NCI-H2029 treated with DMSO at 0.1 percent for 48 hours (cell line): ENCODE data around the gene STX3.
"Not testable (repeated sequence)": the region's sequence is repeated elsewhere in the genome, so short reads cannot be mapped to it uniquely, and the experiment has no call there.

Source experiments
- DNase-seq: peaks from one replicate; lab custom pipeline; 2025; lab: John Stamatoyannopoulos, UW

Gene STX3

DNA sequence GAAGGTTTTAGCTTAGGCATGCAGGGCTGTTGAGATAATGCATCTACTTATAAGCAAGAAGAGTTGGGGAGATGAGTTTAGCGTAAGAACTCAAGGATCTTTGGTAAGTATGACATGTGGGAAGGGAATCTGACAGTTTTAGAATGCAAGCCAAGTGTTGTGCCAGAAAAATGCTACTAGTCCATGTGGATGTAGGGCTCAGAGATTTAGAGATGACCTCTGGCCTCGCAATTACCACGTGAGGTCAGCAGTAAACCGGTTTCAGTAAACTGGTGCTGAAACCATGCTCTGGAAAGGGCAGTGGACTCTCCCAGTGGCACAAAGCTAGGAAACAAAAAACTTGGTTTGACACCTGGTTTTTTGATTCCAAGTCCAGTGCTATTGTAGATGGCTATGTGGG lies 36.5 kb downstream of the STX3 start:
- DNase-seq: no peak

DNA sequence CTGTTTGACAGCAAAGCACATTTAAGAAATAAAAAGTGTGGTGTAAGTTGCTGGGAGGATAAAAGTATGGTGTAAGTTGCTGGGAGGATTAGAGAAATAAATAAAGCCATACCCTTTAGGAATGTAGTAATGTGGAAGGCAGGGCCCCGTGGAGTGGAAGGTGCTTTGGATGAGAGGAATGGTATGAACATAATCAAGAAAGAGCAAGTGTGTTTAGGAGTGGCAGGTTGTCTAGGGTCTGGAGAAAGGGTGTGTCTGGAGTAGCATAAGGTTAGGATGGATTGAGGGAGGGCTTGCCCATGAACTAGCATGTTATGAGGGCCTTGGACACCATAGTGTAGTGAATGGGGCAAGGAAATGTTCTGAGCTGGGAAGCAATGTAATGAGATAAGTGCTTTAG lies 37.3 kb downstream of the STX3 start:
- DNase-seq: no peak

DNA sequence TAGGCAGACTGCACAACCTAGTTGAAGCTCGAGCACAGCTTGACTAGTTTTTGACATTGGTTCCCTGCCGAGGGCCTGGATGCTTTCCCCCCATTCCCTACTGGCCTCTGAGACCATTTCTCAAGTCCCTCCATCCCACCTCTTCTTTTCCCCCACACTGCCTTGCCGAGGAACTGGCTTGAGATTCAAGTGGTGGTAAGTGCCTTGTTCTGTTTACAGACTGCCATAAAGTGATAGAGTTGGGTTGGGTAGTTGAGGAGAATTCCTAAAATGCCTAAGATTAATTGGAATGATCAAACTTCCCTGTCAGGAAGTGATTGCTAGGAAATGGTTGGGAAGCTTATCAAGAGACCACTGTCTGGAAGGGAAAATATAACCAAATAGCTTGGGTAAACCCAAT lies 39.2 kb downstream of the STX3 start:
- DNase-seq: no peak

DNA sequence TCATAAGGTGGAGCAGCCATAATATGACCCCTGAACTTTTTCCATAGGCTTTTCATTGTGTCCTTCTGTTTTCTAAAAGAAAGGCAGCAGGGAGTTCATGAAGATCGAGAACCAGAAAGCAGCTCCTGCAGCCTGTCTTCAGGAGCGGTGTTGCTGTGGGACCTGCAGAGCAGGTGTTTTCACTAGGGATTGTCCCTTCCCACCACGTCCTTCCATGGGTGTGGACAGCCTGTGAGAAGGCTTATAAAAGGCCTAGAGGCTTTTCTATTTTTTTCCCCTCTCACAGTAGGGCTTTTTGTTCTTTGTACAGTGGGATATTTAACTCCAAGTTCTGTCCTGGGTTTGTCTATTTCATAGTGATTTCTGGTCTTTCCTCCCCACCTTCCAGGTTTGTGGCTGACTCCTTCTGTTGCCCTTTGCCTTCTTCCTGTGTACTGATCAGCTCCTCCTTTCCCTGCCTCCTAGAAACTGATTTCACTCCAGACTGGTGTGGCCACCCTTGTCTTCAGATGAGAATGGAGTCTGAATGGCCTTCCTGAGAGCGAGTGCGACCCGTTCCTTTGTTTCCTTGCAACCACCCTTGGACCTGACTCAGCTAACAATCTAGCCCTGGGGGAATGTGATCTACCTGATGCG lies 45.3 kb downstream of the STX3 start:
- no peak for DNase-seq

GRCh38 chr11:59801160-59801706 lies 46.1 kb downstream of the STX3 start:
- no peak for DNase-seq

DNA sequence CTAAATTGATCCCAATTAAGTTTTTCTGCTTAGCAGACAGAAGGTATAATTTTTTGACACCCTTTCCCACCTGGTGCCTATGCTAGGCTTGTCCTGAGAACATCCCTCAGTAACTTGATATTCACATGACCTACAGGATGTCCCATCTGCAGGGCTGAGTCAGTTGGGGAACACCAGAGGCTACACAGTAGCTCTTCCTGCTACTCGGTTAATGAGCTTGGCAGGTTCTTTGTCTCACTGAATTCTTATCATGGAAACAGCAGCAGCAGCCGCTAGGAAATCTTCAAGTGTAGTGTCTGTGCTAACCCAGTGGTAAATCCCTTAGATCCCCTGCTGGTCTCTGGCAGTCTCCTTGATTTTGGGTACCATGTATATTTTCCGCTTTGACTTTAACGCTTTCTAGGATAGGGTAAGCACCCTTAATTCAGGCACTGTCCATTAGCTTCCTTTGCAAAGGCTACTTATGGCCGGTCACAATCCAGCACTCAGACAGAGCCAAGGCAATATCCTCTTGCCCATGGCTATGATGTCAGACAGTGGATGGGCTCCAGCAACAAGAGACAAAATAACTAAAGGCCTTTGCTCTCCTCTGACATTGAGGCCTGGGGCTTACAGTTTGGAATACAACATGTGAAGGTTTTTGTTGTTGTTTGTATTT lies 46.9 kb downstream of the STX3 start:
- no peak for DNase-seq

GRCh38 chr11:59802639-59803176 lies 47.5 kb downstream of the STX3 start:
- DNase-seq: peak; percentile 41

GRCh38 chr11:59804061-59804460 lies 48.9 kb downstream of the STX3 start:
- DNase-seq: no peak

DNA sequence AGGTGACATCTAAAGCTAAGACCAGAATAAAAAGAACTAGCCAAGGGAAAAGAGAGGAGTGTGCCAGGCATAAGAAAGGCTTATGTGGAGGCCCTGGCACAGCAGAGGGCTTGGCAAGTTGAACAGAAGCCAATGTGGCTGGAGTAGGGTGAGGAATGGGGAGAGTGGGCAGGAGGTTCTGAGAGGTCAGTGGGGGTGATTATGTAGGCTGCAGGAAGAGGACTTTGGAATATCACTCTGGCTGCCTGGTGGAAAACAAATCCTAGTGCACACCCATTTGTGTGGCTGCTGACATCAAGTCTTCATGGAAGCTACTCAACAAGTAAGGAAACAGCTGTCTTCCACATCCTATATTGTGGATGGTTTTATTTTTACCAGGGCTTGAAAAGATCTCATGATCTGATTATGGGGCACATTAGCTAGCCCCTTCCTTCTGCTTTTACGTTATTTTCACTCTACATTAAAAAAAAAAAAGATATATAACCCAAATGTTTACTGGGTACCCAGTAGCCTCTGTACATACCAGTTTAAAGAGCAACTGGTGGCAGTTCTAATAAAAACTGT lies 52.0 kb downstream of the STX3 start:
- no peak for DNase-seq

GRCh38 chr11:59810189-59810910 lies 55.2 kb downstream of the STX3 start, which contains the start of gene MRPL16:
MRPL16 (minus strand) TSS chr11:59810778; CDS start chr11:59810658, 120 bp downstream.
- peak; percentile 78 for DNase-seq

GRCh38 chr11:59810911-59811259 lies 55.7 kb downstream of the STX3 start:
- DNase-seq: no peak

DNA sequence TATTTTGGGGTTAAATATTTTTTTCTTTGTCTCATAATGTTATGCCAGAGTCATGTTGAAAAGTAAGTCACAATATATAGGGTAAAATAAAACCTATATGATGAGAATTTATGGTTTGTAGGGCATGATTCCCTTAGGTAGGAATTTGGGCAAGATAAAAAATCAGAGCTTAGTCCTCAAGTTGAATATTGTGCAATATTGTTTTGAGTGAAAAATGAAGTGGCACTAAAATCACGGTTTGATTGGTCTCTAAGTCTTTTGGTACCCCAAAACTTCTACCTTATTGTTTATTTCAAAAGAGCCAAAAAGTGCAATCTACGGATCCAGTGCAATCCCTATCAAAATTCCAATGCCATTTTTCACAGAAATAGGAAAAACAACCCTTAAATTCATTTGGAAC lies 57.0 kb downstream of the STX3 start:
- DNase-seq: no peak

DNA sequence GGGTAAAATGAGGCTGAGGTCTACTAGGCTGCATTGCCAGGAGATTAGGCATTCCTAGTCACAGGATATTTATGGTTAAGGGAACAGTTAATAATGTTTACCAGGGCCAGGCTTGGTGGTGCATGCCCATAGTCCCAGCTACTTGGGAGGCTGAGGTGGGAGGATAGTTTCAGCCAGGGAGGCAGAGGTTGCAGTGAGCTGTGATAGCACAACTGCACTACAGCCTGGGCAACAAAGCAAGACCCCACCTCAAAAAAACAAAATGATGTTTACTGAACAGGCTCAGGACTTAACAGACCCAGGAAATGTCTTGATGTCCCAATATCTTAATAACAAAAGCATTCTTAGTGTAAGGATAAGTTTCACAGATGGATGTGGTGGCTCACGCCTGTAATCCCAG lies 58.2 kb downstream of the STX3 start:
- no peak for DNase-seq

DNA sequence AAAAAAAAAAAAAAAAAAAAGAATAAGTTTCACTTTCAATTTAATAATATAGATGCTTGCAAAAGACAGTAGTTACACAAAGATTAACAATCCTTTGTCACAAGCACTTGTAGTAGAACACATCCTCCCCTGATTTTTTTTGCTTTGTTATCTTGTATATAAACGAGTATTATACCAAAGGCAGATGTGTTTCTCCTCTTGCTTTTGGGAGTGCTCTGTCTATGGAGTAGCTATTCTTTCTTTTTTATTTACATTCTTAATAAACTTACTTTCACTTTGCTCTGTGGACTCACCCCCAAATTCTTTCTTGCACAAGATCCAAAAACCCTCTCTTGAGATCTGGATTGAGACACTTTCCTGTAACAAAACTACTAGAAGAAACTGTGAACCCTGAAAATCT lies 58.8 kb downstream of the STX3 start:
- no peak for DNase-seq

- no peak for DNase-seq
Measured at GRCh38 chr11:59815754-59816153, 60.6 kb downstream of the STX3 start.

- not testable (repeated sequence) for DNase-seq
Measured at GRCh38 chr11:59816434-59816833, 61.3 kb downstream of the STX3 start.

DNA sequence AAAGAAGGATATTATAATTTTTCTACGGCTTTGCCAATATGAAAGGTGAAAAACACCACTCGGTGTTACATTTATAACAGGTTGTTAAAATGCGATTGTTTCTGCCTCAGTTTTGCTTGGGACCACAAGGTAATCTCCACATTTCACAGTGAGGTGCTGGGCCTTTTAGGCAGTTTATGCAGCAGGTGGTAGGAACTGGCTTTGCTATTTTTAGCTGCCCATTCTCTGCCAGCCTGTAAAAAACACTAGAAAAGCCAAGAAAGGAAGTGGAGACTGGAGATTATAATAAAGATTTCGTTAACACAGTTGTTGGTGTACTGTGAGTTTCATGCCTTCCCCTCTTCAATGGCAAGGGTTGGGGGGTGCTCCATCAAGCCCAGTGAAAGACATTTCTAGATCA lies 63.4 kb downstream of the STX3 start:
- no peak for DNase-seq

GRCh38 chr11:59822989-59823566 lies 67.9 kb downstream of the STX3 start:
- peak; percentile 14 for DNase-seq

DNA sequence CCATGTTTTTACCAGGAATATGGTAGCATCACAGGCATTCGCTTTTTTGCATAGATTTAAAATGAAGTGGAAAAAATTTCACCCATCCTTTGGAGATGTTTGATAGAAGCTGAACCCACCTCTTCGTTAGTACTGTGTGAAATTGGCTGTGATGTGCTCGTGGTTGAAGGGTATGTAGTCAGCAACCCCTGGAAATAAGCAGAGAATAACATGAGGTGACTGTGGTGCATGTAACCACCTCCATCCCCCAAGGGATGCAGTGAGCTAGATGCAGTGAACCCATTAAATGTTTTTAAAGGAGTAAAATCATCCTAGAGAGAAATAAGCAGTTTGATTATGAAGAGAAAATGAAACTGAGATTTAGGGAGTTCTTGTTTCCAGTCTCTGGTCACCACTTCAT lies 74.2 kb downstream of the STX3 start:
- DNase-seq: no peak

GRCh38 chr11:59833602-59834001 lies 78.4 kb downstream of the STX3 start:
- DNase-seq: no peak

GRCh38 chr11:59839615-59840014 lies 84.4 kb downstream of the STX3 start:
- no peak for DNase-seq

GRCh38 chr11:59841514-59841913 lies 86.3 kb downstream of the STX3 start:
- DNase-seq: no peak
